ENCODE data around the gene SART1.

The SART1 gene

GRCh38 chr11:65961267-65962140 is at the start of gene SART1:
Gene SART1, plus strand, starts transcription at chr11:65961734. Its CDS starts 47 bp downstream, at chr11:65961781.
- peak; percentile 98 for DNase-seq (ENCODE audit: low spot score)

GRCh38 chr11:65912845-65913244 is 48.7 kb upstream of the SART1 start:
- DNase-seq (ENCODE audit: low spot score) = no peak

GRCh38 chr11:65915101-65915820 is 46.3 kb upstream of the SART1 start:
- no peak for DNase-seq (ENCODE audit: low spot score)

GRCh38 chr11:65915821-65916251 is 45.7 kb upstream of the SART1 start:
- no peak for DNase-seq (ENCODE audit: low spot score)

GRCh38 chr11:65916391-65916790 is 45.1 kb upstream of the SART1 start:
- DNase-seq (ENCODE audit: low spot score) = no peak

GRCh38 chr11:65917077-65917433 is 44.5 kb upstream of the SART1 start:
- no peak for DNase-seq (ENCODE audit: low spot score)

GRCh38 chr11:65917434-65918210 is 43.9 kb upstream of the SART1 start:
- no peak for DNase-seq (ENCODE audit: low spot score)

GRCh38 chr11:65918211-65919140 is 43.1 kb upstream of the SART1 start, which contains the start of gene C11orf68:
Gene C11orf68, minus strand, starts transcription at chr11:65919062. Its CDS starts 31 bp downstream, at chr11:65919031.
- peak; percentile 45 for DNase-seq (ENCODE audit: low spot score)

- DNase-seq (ENCODE audit: low spot score) = peak; percentile 96
Observed at GRCh38 chr11:65919141-65919572, 42.4 kb upstream of the SART1 start, which contains the start of gene DRAP1. Gene DRAP1, plus strand, starts transcription at chr11:65919426. Its CDS starts 76 bp downstream, at chr11:65919502.

- DNase-seq (ENCODE audit: low spot score) = no peak
Observed at GRCh38 chr11:65919573-65920371, 41.8 kb upstream of the SART1 start.

GRCh38 chr11:65920372-65920802 is 41.1 kb upstream of the SART1 start:
- no peak for DNase-seq (ENCODE audit: low spot score)

GRCh38 chr11:65921033-65921555 is 40.4 kb upstream of the SART1 start:
- DNase-seq (ENCODE audit: low spot score) = no peak

- no peak for DNase-seq (ENCODE audit: low spot score)
Observed at GRCh38 chr11:65921876-65922275, 39.7 kb upstream of the SART1 start.

GRCh38 chr11:65922565-65922964 is 39.0 kb upstream of the SART1 start:
- no peak for DNase-seq (ENCODE audit: low spot score)

- no peak for DNase-seq (ENCODE audit: low spot score)
Observed at GRCh38 chr11:65925397-65925796, 36.1 kb upstream of the SART1 start.

GRCh38 chr11:65927904-65928397 is 33.6 kb upstream of the SART1 start:
- peak; percentile 85 for DNase-seq (ENCODE audit: low spot score)

GRCh38 chr11:65928667-65929066 is 32.9 kb upstream of the SART1 start:
- DNase-seq (ENCODE audit: low spot score) = no peak

- no peak for DNase-seq (ENCODE audit: low spot score)
Observed at GRCh38 chr11:65931773-65932557, 29.6 kb upstream of the SART1 start.

GRCh38 chr11:65932558-65932919 is 29.0 kb upstream of the SART1 start:
- no peak for DNase-seq (ENCODE audit: low spot score)
